ENCODE measurements around the gene DENND2A.
"Not testable (repeated sequence)": the region's sequence is repeated elsewhere in the genome, so short reads cannot be mapped to it uniquely, and the experiment has no call there.

DENND2A gene

GRCh38 chr7:140640727-140641523, at the start of gene DENND2A:
Gene DENND2A (minus strand): TSS chr7:140640813. CDS start chr7:140602397, 38,416 bp downstream.
- DNase-seq (ENCODE audit: low read depth in 1 of 2, low spot score in 1 of 2): no peak

- DNase-seq (ENCODE audit: low read depth in 1 of 2, low spot score in 1 of 2): no peak
These were observed 48.9 kb upstream of the DENND2A start for GRCh38 chr7:140689199-140690152.

- no peak for DNase-seq (ENCODE audit: low read depth in 1 of 2, low spot score in 1 of 2)
These were observed 47.7 kb upstream of the DENND2A start for GRCh38 chr7:140688341-140688740.

GRCh38 chr7:140686921-140687320, 46.3 kb upstream of the DENND2A start:
- DNase-seq (ENCODE audit: low read depth in 1 of 2, low spot score in 1 of 2): no peak

- no peak for DNase-seq (ENCODE audit: low read depth in 1 of 2, low spot score in 1 of 2)
These were observed 44.9 kb upstream of the DENND2A start for GRCh38 chr7:140685407-140686087.

- DNase-seq (ENCODE audit: low read depth in 1 of 2, low spot score in 1 of 2): no peak
These were observed 43.7 kb upstream of the DENND2A start for GRCh38 chr7:140684066-140684950.

- no peak for DNase-seq (ENCODE audit: low read depth in 1 of 2, low spot score in 1 of 2)
These were observed 43.0 kb upstream of the DENND2A start for GRCh38 chr7:140683657-140684056.

GRCh38 chr7:140681766-140682165, 41.2 kb upstream of the DENND2A start:
- no peak for DNase-seq (ENCODE audit: low read depth in 1 of 2, low spot score in 1 of 2)

- DNase-seq (ENCODE audit: low read depth in 1 of 2, low spot score in 1 of 2): no peak
These were observed 40.3 kb upstream of the DENND2A start for GRCh38 chr7:140680886-140681285.

- no peak for DNase-seq (ENCODE audit: low read depth in 1 of 2, low spot score in 1 of 2)
These were observed 38.6 kb upstream of the DENND2A start for GRCh38 chr7:140679186-140679585.

- no peak for DNase-seq (ENCODE audit: low read depth in 1 of 2, low spot score in 1 of 2)
These were observed 38.2 kb upstream of the DENND2A start for GRCh38 chr7:140678816-140679130.

GRCh38 chr7:140678081-140678815, 37.6 kb upstream of the DENND2A start:
- no peak for DNase-seq (ENCODE audit: low read depth in 1 of 2, low spot score in 1 of 2)

- DNase-seq (ENCODE audit: low read depth in 1 of 2, low spot score in 1 of 2): no peak
These were observed 36.9 kb upstream of the DENND2A start for GRCh38 chr7:140677496-140677895.

GRCh38 chr7:140676956-140677355, 36.3 kb upstream of the DENND2A start:
- DNase-seq (ENCODE audit: low read depth in 1 of 2, low spot score in 1 of 2): not testable (repeated sequence)

- no peak for DNase-seq (ENCODE audit: low read depth in 1 of 2, low spot score in 1 of 2)
These were observed 35.7 kb upstream of the DENND2A start for GRCh38 chr7:140676306-140676705.

- DNase-seq (ENCODE audit: low read depth in 1 of 2, low spot score in 1 of 2): no peak
These were observed 35.1 kb upstream of the DENND2A start for GRCh38 chr7:140675726-140676125.

- no peak for DNase-seq (ENCODE audit: low read depth in 1 of 2, low spot score in 1 of 2)
These were observed 34.5 kb upstream of the DENND2A start for GRCh38 chr7:140674899-140675701.

- DNase-seq (ENCODE audit: low read depth in 1 of 2, low spot score in 1 of 2): no peak
These were observed 33.8 kb upstream of the DENND2A start for GRCh38 chr7:140674356-140674800.

- no peak for DNase-seq (ENCODE audit: low read depth in 1 of 2, low spot score in 1 of 2)
These were observed 33.2 kb upstream of the DENND2A start for GRCh38 chr7:140673774-140674155.
